ENCODE measurements around the gene SLC25A30. TPM values are rescaled to one million over a fixed set of nuclear protein-coding genes. Genes with fewer than 3 reads are reported as not detected.
"Not testable (repeated sequence)": the region's sequence is repeated elsewhere in the genome, so short reads cannot be mapped to it uniquely, and the experiment has no call there.

The SLC25A30 gene
- total and polyA plus RNA-seq, 11 donors, result 27.9 to 208 (median 117) TPM

DNA sequence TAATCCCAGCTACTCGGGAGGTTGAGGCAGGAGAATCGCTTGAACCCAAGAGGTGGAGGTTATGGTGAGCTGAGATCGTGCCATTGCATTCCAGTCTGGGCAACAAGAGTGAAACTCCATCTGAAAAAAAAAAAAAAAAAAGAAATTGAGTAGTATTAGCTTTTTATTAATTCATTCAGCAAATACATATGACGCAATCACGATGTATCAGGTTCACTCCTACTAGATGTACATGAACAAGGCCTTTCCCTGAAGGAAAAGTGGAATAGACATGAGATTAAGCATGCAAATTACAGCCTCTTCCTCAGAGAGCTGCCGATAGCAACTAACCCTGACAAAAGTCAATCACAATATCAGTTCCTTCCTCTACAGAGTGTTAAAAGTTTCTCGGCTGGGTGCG, 68.0 kb downstream of the SLC25A30 start:
- no peak for ATAC-seq
- TF ChIP-seq CTCF (IDR thresholded peaks at IDR 0.05), result no peak
- no peak overlapping the region for H3K4me3 ChIP-seq
- no peak for DNase-seq
- no peaks in the 10 kb centered on the region for H3K27me3 ChIP-seq
- WGBS, 4 donors, result 95 to 97% (median 96%) methylated on average over 8 of the region's 8 CpGs
- peaks cover 0 to 99% (median 77%) of the 10 kb centered on the region in 9 donors for H3K36me3 ChIP-seq
- no peaks in the 10 kb centered on the region for H3K9me3 ChIP-seq
- H3K27ac ChIP-seq, result no peak overlapping the region
- intact Hi-C loops (cut with DNase I), result no loop called here
- peaks cover 0 to 20% (median 3%) of the 10 kb centered on the region in 12 donors for H3K4me1 ChIP-seq

DNA sequence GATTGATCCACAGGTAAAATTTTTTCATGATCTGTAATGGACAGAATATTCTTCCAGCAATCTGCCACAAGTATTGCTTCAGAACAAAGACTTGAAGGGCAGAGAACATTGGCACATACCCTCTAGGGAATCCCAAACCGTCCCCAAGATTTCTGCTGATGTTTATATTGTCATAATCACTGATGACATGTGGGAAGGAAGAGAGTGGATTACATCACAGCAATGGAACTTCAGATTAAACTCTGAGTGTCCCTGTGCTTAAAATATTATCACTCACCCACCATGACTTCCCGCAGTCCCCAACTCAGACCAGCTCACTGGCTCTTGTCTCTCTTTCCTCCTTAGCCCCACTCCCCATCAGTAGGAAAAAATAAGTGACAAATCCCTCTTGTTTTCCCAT, 68.7 kb downstream of the SLC25A30 start:
- Histone ChIP-seq H3K9me3 (no peaks in the 10 kb centered on the region), H3K27ac (peak overlapping the region in 7 of 12 donors; percentile 8 to 43 (median 13)), H3K27me3 (no peaks in the 10 kb centered on the region), H3K4me1 (peaks cover 0 to 20% (median 3%) of the 10 kb centered on the region in 12 donors), H3K4me3 (no peak overlapping the region), H3K36me3 (peaks cover 0 to 98% (median 73%) of the 10 kb centered on the region in 9 donors)
- no peak for TF ChIP-seq CTCF (IDR thresholded peaks at IDR 0.05)
- TF ChIP-seq POLR2A (IDR thresholded peaks at IDR 0.05), result no peak
- intact Hi-C loops (cut with DNase I), result loop anchor here in 1 of 10 donors (10.0 kb wide), 1 partner anchor 45 kb away; no protein-coding TSS in a partner anchor
- 8 to 29% (median 22%) methylated on average over 2 of the region's 2 CpGs for WGBS, 4 donors
- DNase-seq (no peak), ATAC-seq (peak in 3 of 4 donors; percentile 22 to 61 (median 49))

DNA sequence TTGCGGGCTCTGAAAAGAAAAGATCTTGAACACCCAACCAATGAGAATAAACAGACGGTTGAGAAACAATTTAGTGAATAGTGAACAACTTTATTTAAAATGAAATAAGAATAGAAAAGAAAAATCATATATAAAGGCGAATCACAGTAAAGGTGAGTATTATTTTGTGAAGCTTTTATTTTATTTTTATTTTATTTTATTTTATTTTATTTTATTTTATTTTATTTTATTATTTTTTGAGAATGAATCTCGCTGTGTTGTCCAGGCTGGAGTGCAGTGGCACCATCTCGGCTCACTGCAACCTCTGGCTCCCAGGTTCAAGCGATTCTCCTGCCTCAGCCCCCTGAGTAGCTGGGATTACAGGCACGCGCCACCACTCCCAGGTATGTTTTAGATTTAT, 74.1 kb downstream of the SLC25A30 start:
- WGBS, 4 donors, result 95 to 97% (median 96%) methylated on average over 8 of the region's 8 CpGs

More for the DNA sequence above, 74.1 kb downstream of the SLC25A30 start:
- H3K9me3 ChIP-seq, H3K27ac ChIP-seq, H3K27me3 ChIP-seq, H3K4me3 ChIP-seq, DNase-seq, ATAC-seq: not testable (repeated sequence)
- H3K4me1 ChIP-seq, result peaks cover under 1 to 27% (median 18%) of the 10 kb centered on the region in 12 donors
- H3K36me3 ChIP-seq, result peaks cover 0 to 67% (median 56%) of the 10 kb centered on the region in 9 donors
- intact Hi-C loops (cut with DNase I), result loop anchor here in 1 of 10 donors (10.0 kb wide), 1 partner anchor 51 kb away; no protein-coding TSS in a partner anchor

Other genes with a start within 250 kb of the SLC25A30 start
- gene KCTD4, start 217.3 kb downstream of the SLC25A30 start, total RNA-seq, result under 1 TPM in 2 of 9 donors, not detected in 7; 0.12 to 0.75 TPM
- gene KCTD4, start 217.3 kb downstream of the SLC25A30 start, polyA plus RNA-seq, result under 1 TPM in 1 of 2 donors, not detected in 1; 0.08 TPM
- gene TPT1, start 77.2 kb downstream of the SLC25A30 start, total RNA-seq, result 1,000 to 10,000 TPM; 1,738 to 4,300 (median 3,888) TPM
- gene TPT1, start 77.2 kb downstream of the SLC25A30 start, polyA plus RNA-seq, result 1,000 to 10,000 TPM; 6,619 to 7,117 TPM
- 10 to 100 TPM; 12.6 to 23.1 (median 15.5) TPM for gene COG3, start 46.6 kb upstream of the SLC25A30 start, total RNA-seq
- 10 to 100 TPM in 1 of 2 donors, 1 to 10 TPM in 1; 7.7 to 15.2 TPM for gene COG3, start 46.6 kb upstream of the SLC25A30 start, polyA plus RNA-seq
- not detected for gene ERICH6B, start 197.4 kb upstream of the SLC25A30 start, total RNA-seq
- not detected for gene ERICH6B, start 197.4 kb upstream of the SLC25A30 start, polyA plus RNA-seq

Measured in heart left ventricle (tissue), 16 donors.